NOMO-1 (cell line): ENCODE results near the gene PTH2R.
"Not testable (repeated sequence)": the region's sequence is repeated elsewhere in the genome, so short reads cannot be mapped to it uniquely, and the experiment has no call there.

Experiments used
- DNase-seq, 2 experiments: peaks; one replicate each; lab custom pipeline; 2025; ENCODE audit not compliant: unreplicated experiment in 2 of 2; lab: John Stamatoyannopoulos, UW

PTH2R gene

DNA sequence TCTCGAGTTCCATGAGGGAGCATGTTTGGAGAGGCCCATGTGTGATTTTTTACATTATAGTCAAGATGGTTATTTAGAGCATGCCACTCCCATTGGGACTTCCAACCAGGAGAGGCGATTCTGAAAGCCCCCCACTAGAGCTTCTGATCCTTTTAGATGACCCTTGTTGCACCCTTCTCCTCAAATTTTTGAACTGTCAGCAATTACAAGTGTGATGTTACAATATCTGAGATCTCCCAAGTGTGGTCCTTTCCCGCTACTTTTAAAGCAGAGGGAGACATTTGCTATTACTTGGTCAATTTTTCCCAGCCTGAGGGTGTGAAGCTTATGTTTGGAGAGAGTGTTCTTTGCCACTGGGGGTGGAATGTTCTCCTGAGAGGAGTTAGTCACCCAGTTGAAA is 16.7 kb upstream of the PTH2R start:
- DNase-seq = no peak

DNA sequence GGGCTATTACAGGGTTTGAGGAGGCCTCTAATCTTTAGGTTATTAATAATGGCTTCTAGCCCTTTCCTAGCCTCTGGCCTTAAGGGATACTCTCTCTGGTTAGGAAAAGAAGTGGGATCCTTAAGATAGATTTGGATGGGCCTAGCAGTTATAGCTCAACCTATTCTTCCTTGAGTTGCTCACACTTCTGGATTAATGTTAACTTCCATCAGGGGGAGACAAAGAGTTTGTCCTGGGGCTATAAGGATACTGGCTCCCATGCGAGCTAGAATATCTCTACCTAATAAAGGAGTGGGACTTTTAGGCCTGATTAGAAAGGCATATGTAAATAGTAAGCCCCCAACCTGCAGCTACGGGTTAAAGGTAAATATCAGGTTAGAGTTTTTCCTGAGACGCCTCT is 14.3 kb upstream of the PTH2R start:
- no peak for DNase-seq

GRCh38 chr2:208396796-208397195 is 9.8 kb upstream of the PTH2R start:
- DNase-seq = not testable (repeated sequence)

DNA sequence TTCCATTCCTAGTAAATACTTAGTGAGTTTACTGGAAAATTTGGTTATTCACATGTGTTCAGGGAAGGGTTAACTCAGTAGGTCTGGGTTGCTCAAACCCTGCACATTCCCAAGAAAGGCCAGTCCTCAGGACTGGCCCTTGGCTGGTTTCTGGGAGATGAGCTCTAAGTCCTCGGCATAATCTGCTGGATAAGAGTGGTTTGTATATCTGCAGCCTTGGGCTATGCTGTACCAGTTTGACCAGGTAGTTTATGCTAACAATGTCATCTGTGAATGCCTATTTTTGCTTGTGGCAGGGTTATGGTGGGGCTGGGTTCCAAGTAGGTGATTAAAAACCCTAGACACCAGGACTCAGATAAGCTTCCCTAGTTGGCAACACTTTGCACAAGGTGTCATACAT is 7.4 kb upstream of the PTH2R start:
- no peak for DNase-seq

GRCh38 chr2:208407667-208408066 is 1.1 kb downstream of the PTH2R start:
- DNase-seq = no peak

DNA sequence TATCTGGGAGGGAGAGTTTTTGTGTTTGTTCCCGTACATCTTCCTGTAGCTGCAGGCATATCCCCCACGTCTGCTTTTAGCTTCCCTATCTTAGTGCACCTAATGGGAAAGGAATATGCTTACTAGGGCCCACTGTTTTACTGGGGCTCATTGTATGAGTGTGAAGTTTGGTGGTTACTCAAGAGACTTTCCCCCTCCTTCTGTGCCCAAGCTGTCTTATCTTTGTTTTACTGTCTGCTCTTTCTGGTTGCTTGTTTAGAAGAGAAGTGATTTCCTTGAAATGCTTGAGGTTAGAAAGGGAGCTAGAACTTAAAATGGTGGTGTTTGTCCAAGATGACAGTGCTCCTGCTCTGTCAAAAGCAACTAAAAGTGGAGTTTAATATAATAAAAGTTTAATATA is 7.3 kb downstream of the PTH2R start:
- DNase-seq = no peak

- no peak for DNase-seq
Observed at GRCh38 chr2:208415255-208415654, 8.7 kb downstream of the PTH2R start.

GRCh38 chr2:208415897-208416296 is 9.3 kb downstream of the PTH2R start:
- no peak for DNase-seq

DNA sequence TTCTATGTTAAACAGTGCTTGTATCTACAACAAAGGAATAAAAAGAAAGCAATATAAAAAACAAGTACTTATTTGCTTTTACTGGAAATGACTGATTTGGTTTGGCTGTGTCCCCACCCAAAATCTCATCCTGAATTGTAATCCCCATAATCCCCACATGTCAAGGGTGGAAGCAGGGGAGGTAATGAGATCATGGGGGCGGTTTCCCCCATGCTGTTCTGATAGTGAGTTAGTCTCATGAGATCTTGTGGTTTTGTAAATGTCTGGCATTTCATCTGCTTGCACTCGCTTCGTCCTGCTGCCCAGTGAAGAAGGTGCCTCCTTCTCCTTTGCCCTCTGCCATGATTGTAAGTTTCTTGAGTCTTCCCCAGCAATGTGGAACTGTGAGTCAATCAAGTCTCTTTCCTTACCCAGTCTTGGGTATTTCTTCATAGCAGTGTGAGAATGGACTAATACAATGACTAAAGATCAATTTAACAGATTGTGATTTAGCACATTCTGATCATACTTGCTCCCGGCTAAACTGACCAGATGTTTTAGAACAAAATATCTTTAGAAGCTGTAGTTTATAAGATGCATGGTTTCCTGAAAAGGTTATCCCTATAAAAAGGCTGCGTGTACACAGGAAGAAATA is 19.9 kb downstream of the PTH2R start:
- no peak for DNase-seq

GRCh38 chr2:208437755-208438154 is 31.2 kb downstream of the PTH2R start:
- no peak for DNase-seq

- no peak for DNase-seq
Observed at GRCh38 chr2:208440716-208441115, 34.1 kb downstream of the PTH2R start.

- DNase-seq = no peak
Observed at GRCh38 chr2:208441951-208442350, 35.4 kb downstream of the PTH2R start.

GRCh38 chr2:208447447-208447846 is 40.9 kb downstream of the PTH2R start:
- not testable (repeated sequence) for DNase-seq

GRCh38 chr2:208451061-208451460 is 44.5 kb downstream of the PTH2R start:
- DNase-seq = no peak

DNA sequence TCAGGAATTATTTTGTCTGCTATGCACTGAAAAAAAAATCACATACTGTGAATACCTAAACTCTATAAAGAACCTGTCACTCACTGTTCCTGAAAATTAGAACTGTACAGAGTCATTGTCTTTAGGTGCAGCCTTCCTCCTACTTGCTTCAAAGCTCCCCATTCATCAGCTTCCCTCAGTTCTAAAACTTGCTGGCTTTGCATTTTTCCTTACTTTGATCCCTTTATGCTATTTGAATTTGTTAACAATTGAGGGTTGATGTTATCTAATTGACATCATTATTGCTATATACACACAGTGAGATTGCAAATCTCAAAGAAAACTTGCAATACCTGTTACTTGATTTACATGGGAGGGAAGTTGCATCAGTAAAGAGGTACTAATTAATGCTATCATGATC is 48.3 kb downstream of the PTH2R start:
- DNase-seq = no peak

DNA sequence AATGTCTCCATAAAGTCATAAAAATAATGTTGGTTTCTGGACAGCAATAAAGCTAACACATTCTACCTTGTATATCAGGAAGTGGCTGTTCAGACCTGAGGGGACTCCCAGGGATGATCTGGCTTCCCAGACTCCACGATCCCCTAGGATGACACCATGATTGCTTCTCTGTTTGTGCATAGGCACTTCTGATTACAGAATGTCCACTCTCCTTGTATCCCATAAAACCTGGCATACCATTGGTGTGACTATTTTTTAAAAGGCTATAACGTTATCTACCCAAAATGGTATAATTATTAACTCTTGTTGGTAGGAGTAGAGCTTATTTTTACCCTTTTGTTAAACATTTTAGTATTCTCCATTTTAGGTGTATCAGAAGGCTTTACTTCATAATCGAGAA is 57.1 kb downstream of the PTH2R start:
- DNase-seq = no peak

- no peak for DNase-seq
Observed at GRCh38 chr2:208464205-208464604, 57.6 kb downstream of the PTH2R start.

GRCh38 chr2:208466151-208466919 is 59.7 kb downstream of the PTH2R start:
- peak; percentile 50 to 78 for DNase-seq

DNA sequence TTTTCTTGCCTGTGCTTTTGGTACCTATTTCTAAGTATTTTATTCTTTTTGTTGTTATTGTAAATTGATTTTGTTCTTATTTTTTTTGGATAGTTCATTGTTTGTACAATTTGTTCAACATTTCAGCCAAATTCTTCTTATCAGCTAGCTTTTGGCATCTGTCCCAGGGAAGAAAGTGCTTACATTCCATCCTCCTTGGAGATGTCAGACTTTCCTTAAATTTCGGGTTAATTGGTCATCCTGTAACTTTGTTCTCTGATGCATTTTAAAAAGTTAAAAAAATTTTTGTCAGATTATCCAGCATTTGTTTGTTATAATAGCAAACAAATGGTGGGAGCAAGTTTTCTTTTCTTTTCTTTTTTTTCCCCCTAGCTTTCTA is 60.3 kb downstream of the PTH2R start:
- no peak for DNase-seq

DNA sequence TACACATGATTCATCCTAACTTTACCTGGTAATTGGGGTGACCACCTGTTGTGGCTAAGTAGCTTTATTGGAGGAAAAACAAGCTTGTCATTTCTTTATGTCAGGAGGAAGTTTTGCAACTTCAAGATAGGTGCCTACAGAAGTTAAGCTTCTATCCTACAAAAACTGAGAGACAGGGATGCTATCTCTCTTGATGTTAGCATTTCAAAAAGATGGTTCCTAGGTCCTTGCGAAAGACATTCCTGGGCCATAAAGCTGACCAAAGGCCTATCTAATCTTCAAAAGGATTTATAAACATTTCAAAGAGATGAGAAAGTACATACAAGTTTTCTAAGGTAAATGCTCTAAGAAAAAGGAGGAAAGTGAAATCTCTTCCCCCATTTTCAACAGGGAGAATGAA is 61.0 kb downstream of the PTH2R start:
- no peak for DNase-seq

- DNase-seq = no peak
Observed at GRCh38 chr2:208477741-208478140, 71.1 kb downstream of the PTH2R start.

DNA sequence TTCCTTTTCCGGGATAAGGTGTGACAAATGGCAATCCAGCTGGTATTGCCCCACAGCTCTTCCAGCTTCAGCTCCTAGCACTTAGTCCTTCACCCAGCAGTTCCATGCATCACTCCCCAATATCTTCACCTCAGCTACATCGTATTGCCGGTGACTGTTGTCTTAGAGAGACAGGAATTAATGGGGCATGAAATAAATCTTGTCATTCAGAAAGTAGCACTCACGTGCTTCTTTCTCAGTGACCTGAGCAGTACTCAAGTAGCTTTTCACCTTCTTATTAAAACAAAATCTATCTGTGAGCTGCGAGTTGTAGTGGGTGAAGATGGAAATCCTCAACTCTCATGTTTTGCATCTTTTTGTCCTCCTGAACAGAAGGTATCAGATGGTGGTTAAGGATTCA is 72.8 kb downstream of the PTH2R start:
- DNase-seq = no peak

GRCh38 chr2:208481945-208482344 is 75.4 kb downstream of the PTH2R start:
- not testable (repeated sequence) for DNase-seq
